ENCODE results near the gene AEBP1.

AEBP1 gene

DNA sequence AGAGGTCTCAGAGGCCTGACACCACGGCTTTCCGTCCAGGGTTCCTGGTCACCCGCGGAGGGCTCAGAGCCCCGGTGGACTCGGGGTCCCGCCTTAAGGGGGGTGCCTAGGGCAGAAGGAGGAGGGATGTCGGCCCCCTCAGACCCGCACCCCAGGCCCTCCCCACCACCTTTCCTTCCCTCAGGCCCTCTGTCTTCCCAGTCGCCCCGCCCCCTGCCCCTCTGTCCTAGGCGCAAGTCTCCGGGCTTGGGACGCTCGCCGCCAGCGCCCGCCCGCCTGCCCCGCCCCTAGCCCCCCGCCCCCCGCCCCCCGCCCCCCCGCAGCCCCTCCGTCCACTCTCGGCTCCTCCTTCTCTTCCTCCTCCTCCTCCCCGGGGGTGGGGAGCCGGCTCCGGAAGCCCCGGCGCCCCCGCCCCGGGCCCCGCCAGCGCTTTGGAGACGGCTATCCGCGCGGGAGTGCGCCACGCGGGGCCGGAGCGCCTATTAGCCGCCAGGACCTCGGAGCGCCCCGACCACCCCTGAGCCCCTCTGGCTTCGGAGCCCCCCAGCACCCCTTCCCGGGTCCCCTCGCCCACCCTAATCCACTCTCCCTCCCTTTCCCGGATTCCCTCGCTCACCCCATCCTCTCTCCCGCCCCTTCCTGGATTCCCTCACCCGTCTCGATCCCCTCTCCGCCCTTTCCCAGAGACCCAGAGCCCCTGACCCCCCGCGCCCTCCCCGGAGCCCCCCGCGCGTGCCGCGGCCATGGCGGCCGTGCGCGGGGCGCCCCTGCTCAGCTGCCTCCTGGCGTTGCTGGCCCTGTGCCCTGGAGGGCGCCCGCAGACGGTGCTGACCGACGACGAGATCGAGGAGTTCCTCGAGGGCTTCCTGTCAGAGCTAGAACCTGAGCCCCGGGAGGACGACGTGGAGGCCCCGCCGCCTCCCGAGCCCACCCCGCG, at the start of gene AEBP1:
AEBP1 (plus strand) TSS at position 423 of the 937 bp plus-strand sequence; CDS start at position 744, 321 bp downstream.
- DNase-seq, result no peak

DNA sequence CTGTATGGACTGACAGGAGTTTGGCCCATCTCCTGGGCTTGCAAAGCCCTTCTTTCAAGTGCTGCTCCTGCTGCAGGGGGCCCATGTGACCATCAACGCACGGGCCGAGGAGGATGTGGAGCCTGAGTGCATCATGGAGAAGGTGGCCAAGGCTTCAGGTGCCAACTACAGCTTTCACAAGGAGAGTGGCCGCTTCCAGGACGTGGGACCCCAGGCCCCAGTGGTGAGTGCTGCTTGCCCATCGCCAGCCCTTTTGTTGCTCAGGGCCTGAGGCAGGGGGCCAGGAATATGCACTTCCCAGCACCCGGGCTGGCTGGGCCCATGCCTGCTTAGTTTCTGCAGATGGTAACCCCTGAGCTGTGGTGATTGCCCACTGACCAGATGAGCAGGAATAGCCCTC, 47.5 kb upstream of the AEBP1 start:
- no peak for DNase-seq

DNA sequence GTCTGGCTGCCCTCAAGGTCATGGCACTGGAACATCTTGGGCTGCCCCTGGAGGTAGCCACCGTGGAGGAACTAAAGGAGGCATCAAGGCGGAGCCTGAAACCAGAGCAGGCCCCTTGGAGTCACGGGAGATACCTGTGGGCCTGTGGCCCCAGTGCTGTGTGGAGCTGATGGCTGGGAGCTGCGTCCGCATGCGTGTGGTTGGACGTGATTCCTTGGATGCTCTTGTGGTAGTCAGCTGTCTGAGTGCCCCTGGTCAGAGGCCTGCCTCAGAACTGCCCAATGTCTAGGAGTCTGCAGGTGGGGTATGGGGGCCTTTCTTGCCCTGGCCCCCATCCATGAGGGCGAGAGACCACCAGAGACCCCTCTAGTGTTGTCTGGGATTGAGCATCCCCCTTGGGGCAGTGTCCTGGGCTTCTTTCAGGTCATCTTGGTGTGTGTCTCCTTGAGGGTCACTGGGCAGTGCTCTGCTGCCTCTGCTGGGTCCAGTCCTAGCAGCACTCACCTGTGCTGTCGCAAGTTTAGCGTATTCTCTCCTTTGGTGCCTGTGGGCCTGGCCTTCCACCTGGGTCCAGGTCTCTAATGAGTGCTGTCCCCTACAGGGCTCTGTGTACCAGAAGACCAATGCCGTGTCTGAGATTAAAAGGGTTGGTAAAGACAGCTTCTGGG, 46.8 kb upstream of the AEBP1 start:
- DNase-seq, result no peak

DNA sequence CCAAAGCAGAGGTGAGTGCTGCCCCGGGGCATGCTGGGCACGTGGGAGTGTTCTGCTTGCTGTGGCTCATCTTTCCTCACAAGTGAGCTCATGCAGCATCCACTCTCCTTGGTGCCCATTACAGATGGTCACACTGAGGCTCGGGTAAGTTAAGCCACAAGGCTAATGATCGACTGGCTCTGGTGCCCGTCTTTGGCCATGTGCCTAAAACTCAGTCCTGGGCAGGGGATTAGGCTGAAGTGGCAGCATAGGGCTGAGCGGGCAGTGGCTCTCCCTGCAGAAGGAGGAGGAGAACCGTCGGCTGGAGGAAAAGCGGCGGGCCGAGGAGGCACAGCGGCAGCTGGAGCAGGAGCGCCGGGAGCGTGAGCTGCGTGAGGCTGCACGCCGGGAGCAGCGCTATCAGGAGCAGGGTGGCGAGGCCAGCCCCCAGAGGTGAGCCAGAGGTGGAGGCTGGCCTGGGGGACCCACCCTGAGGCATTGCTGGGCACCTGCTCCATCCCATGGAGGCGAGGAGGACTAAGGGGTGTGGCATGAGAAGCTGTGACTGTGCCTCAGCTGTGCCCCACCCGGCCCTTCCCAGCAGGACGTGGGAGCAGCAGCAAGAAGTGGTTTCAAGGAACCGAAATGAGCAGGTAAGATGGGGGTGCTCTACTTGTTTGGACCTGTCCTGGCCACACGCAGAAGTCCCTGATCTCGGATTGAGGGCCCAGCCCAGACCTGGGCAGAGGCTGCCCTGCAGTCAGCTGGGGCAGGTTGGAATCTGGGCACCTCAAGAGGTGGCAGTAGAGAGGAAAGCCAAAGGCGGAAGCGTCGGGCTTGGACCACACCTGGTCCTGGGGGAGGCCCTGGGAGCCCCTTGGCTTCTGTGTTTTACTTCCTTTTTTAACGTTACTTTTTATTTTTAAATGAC, 46.0 kb upstream of the AEBP1 start:
- no peak for DNase-seq

DNA sequence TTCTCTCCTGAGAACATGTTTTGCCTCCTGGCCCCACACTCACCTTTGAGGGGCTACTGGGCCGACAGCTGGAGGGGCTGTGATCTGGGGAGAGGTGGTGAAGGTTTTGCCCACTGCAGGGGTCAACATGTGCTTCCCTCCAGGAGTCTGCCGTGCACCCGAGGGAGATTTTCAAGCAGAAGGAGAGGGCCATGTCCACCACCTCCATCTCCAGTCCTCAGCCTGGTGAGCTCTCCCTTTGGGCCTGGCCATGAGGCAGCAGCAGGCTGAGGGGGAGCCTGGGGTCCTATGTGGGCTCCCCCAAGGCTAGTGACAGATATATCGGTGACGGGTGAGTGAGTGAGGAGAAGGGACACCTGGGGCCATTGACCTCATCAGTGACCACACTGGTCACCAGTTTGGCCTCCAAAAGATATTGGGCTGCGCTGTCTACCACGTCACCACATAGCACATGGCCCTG, 45.4 kb upstream of the AEBP1 start:
- no peak for DNase-seq

DNA sequence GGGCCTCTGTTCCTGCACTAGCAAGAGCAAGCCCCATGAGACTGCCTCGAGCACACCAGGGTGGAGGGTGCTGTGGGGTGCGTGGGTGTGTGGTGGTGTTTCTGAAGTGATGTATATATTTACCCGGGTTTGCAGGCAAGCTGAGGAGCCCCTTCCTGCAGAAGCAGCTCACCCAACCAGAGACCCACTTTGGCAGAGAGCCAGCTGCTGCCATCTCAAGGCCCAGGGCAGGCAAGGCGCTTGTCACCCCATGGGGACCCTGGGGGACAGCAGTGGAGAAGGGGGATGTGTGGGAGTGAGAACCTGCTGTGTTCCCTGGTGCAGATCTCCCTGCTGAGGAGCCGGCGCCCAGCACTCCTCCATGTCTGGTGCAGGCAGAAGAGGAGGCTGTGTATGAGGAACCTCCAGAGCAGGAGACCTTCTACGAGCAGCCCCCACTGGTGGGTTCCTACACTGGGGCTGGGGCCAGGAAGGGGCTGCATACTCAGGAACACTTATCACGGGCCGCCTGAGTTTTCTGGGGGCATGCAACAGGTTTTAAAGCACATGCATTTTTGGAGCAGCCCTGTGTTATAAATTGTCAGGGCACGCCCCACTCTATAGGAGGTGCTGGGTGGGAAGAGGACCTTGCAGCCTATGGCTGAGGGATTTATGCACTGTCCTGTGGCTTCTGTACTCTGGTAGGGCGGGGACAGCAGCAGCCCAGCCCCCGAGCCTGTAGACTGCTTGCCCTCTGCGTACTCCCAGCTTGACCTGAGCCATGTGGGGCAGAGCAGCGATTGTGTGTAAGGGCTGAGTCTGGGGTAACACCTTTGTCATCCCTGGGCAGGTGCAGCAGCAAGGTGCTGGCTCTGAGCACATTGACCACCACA, 44.7 kb upstream of the AEBP1 start:
- no peak for DNase-seq

DNA sequence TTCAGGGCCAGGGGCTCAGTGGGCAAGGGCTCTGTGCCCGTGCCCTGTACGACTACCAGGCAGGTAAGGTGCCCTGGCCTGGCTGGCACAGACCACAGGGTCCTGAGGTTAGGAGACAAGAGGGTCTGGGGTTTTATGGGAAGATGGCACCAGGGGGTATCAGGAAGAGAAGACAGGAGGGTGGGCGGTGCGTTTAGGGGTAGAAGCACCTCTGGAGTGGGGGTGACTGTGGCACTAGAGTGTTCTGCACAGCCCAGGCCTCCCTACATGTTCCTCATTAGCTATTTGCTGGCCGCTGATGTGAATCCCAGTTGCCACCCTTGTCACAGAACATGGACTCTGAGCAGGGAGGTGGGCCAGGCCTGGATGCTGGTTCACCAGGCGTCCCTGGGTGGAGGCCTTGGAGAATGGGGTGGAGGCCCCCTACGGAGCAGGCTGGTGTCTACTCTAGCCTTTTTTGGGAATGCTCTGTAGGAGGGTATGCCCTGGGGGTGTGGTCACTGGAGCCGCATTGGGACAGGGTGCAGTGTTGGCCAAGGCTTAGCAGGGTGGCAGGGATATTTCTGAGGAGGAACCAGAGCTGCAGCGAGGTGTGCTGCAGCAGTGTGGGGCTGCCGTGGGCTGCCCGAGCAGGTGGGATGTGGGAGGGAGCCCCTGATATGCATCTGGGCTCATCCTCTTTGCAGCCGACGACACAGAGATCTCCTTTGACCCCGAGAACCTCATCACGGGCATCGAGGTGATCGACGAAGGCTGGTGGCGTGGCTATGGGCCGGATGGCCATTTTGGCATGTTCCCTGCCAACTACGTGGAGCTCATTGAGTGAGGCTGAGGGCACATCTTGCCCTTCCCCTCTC, 43.8 kb upstream of the AEBP1 start:
- DNase-seq, result no peak

DNA sequence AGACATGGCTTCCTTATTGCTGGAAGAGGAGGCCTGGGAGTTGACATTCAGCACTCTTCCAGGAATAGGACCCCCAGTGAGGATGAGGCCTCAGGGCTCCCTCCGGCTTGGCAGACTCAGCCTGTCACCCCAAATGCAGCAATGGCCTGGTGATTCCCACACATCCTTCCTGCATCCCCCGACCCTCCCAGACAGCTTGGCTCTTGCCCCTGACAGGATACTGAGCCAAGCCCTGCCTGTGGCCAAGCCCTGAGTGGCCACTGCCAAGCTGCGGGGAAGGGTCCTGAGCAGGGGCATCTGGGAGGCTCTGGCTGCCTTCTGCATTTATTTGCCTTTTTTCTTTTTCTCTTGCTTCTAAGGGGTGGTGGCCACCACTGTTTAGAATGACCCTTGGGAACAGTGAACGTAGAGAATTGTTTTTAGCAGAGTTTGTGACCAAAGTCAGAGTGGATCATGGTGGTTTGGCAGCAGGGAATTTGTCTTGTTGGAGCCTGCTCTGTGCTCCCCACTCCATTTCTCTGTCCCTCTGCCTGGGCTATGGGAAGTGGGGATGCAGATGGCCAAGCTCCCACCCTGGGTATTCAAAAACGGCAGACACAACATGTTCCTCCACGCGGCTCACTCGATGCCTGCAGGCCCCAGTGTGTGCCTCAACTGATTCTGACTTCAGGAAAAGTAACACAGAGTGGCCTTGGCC, 43.0 kb upstream of the AEBP1 start:
- no peak for DNase-seq

DNA sequence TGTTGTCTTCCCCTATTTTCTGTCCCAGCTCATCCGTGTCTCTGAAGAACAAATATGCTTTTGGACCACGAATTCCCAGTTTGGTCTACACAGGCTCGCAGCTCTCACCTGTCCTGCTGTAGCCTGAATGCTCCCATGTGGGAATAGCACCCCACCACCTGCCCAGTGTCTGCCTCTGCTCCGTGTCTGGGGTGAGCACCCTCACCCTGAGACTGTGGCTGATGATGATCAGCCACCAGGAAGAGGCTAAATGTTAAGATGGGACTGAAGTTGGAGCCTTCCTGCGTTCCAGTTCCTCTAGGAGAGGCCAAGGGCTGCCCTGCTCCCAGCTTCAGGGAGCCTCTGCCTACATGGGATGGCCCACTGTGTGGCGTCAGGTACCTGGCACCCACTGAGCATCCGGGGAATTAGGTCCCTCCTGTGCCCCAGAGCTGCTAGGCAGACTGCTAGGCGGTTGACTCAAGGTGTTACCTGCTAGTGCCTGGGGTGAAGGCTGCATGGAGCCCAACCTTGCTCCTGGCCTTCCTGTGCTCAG, 42.4 kb upstream of the AEBP1 start:
- no peak for DNase-seq

DNA sequence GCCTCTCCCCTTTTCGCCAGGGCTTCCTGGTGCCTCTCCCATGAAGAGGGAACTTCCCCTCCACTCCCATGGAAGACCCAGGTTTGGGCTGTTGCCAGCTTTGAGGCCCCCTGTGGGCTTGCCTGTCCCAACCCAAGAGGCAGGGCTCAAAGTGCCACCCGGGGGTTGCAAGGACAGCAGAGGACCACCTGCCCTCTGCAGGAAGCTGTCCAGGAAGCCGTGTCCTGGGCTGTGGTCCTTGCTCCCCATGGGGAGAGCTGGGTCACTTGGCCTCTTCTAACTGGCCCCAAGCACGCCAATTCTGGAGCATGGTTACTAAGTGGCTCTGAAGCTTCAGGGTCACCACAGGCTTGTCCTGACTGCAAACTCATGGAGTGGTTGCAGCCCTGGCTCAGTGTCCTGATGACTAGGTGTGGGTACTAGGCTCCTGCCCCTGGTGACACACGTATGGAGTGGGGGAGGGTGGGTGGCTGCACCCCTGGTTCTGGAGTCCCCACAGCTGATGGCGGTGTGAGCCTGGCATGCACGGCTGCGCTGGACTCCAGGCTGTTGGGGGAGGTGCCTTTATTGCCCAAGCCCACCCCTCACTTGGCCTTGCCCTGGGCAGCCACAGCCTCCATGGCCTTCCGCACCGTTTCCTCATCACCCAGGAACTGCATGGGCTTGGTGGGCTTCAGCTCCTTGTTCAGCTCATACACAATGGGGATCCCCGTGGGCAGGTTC, 41.8 kb upstream of the AEBP1 start:
- no peak for DNase-seq

DNA sequence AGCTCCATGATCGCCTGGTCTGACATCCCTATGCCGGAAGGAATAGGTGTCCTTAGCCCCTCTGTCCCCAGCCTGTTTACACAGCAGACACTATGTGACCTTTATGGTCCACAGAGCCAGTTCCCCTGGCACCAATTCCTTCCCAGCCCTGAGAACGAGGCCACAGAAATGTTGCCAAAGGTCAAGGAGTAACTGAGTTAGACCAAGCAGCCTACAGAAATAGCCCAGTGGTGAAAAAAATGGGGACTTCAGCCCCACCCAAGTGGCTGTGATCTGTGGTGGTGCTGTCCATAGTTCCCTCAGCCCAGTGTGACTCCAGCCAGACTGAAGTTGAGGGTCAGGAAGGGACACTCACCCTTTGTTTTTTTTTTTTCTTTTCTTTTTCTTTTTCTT, 41.2 kb upstream of the AEBP1 start:
- DNase-seq, result no peak

DNA sequence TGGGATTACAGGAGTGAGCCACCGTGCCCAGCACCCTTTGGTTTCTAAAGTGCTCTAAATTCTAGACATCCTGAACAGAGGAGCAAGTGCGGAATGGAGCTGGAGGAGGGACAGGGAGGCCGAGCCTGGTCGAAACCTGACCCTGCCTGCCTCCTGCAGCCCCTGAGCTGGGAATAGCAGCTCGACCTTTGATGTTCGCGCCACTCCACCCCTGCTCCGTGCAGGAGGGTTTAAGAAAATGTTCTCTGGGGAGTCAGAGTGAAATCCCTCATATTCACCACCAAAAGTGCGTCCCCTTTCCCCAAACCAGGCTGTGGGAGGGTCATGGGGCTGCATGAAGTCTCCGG, 40.6 kb upstream of the AEBP1 start:
- DNase-seq, result no peak

DNA sequence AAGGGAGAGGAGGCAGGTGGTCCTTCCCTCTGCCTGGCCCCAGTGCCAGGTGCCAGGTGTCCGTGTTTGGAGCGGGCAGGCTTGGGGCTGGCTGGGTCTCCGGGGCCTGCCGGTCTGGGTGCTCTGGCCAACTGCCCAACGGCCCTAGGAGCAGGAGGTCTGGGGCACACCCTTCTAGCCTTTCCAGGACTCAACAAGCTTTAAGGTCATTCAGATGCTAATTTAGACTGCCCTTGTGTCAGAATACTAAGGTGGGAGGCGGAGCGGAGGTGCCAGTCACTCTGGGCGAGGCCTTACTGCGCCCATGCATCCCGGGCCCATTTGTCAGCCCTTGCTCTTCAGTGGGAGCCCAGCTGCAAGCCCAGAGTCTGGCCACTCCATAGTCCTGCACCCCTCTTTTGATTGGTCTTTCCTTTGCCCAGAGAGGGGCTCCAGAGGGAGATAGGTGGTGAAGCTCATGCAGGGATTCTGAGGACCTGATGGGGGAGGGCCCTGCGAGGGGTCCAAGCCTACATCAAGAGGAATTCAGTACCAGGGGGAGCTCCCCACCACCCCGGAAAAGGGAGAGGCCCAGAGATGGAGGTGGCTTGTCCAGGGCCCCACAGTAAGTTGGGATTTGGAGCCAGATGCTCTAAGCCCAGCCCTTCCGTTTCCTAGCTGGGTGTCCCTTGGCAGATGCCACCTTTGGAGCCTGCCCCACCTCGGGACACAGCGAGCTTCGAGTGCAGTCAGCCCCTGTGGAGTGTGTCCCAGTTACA, 40.1 kb upstream of the AEBP1 start:
- no peak for DNase-seq

DNA sequence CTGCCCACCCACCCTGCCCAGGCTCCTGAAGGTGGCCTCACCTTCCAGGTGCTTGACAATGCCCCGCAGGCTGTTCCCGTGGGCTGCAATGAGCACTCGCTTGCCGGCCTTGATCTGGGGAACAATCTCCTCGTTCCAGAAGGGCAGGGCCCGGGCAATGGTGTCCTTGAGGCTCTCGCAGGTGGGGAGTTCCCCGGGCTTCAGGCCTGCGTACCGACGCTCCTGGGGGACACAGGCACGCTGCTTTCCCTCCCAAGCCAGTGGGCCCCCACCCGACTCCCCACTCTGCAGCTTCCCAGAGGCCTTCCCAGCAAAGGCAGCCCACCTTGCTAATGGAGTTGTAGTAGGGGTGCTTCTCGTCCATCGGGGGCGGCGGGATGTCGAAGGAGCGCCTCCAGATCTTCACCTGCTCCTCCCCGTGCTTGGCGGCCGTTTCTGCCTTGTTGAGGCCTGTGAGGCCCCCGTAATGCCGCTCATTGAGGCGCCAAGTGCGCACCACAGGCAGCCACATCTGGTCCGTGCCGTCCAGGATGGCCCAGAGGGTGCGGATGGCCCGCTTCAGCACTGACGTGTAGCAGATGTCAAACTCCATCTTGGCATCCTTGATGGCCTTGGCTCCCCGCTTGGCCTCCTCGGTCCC, 39.2 kb upstream of the AEBP1 start:
- DNase-seq, result no peak

DNA sequence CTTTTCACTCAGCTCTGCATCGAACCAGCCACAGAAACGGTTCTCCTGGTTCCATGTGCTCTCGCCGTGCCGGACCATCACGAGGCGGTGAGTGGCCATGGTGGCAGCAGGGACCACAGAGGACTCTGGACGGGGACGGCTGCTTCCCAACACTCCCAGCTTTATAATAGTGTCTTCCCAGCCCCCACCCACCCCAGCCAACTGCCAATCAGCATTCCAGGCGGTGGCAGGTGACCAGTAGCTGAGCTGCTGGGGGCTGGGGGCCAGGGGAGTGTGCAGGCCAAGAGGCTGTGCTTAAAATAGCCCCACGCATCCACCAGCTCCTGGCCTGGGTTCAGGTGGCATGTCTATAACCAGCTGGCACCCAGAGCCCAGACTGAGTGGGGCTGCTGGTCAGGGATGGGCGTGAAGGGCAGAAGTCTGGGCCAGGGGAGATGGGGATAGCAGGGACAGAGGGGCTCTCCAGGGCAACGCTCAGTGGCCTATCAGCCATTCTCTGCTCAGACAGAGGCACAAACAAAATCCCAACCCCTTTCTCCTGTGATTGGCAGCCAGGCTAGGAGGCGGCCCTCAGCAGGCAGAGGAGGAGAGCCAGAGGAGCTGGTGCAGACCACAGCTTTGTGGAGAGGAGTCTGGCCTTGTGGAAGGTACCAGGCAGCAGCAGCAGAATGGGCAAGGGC, 38.6 kb upstream of the AEBP1 start, which contains the start of gene PGAM2:
PGAM2 (minus strand) TSS at position 137 of the 680 bp plus-strand sequence; CDS start at position 99, 38 bp downstream.
- DNase-seq, result no peak

DNA sequence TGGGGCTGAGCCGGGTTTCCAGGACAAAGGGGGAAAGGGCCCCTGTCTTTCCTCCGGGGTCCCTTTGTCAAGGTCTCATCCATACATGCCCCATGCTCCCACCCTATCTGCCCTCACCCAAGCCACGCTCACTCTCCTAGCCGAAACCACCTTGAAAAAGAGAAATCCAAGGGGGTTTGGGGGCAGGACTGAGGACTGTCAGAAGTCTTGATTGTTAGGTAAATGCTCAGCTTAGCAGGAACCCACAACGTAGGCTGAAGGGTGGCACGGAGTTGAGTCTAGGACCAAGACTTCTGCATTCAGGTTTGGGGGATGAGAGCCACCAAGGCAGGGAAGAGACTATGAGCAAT, 38.1 kb upstream of the AEBP1 start:
- no peak for DNase-seq

DNA sequence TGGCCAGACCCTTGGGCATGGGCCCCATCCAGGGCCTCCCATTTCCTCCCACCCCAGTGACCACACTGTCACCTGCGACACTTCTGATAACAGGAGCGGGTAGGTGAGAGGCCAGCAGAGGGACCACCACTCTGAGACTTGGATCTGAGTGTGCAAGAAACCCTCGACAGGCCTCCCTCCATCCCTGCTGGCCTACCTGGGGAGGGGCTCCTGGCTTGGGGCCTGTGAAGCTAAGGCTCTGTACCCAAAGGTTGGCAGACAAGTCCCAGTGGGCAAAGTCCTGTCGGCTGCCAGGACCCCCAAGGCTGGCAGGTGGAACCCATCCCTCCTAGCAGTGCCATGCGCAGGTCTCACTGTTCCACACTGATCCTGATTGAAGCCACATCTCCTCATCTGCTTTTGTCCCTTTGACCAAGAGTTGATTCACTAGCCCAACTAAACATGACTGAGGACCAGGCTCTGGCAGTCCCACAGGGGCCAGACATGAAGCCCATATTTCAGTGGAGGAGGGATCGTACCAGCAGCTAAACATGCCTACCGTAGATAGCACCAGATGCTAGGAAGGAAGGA, 37.6 kb upstream of the AEBP1 start:
- DNase-seq, result no peak
